ENCODE measurements around the gene MAP3K10.
"Not testable (repeated sequence)": the region's sequence is repeated elsewhere in the genome, so short reads cannot be mapped to it uniquely, and the experiment has no call there.

The MAP3K10 gene

DNA sequence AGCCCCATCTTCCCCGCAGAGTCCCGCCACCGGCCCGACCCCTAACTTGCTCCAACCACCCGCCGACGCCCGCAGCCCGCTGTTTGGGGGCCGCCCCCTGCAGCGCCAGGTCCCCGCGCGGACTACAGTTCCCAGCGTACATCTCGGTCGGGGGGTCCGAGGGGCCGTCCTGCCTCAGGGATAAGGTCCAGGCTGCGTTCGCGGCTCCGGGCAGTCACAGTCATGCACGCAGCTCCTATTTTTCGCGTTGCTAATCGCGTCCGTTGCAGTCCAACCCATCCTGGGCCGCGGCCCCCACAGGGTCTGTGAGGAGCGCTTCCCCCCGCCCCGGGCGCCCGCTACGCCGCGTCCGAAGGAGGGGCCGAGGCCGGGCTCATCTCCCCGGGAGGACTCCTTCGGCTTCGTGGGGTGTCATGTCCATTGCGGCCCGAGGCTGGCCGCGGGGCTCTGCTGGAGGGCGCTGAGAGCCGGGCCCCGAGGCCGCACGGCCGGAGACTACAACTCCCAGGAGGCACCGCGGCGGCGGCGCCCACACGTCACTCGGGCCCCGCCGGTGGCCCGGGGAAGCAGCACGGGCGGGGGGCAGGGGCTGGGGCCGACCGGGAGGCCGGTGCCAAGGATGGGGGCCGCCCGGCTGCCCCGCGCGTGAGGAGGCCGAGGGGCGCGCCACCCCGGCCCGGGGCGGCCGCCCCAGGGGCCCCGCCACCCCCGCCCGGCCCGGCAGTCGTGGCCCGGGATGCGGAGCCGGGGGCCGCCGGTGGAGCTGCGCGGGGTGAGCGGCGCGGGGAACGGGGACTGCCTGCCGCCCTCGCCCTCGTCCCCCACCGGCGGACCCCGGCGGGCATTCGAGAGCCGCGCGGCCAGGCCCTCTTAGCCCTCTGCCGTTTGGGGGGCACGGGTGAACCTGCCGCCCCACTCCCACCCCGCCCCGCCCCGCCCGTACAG is at the start of gene MAP3K10:
MAP3K10 (plus strand) TSS at position 536 of the 945 bp plus-strand sequence. CDS start 606 bp downstream, outside the sequence.
- Histone ChIP-seq H3K4me1 (ENCODE audit: insufficient read depth, low read length) (peaks cover 4% of the 10 kb centered on the region; the same call in 1 of the 2 replicates), H3K9ac (ENCODE audit: low read depth, low read length) (peak within 1 kb of the TSS; percentile 76), H3K27ac (ENCODE audit: low read length) (no peak within 1 kb of the TSS), H3K36me3 (ENCODE audit: insufficient read depth, low read depth, low read length) (no peaks in the 10 kb centered on the region), H3K27me3 (ENCODE audit: insufficient read depth, low read length) (no peaks in the 10 kb centered on the region), H3K4me3 (ENCODE audit: low read length) (peak within 1 kb of the TSS; percentile 92), H3K9me3 (ENCODE audit: insufficient read depth, low read depth, low read length) (no peaks in the 10 kb centered on the region)

DNA sequence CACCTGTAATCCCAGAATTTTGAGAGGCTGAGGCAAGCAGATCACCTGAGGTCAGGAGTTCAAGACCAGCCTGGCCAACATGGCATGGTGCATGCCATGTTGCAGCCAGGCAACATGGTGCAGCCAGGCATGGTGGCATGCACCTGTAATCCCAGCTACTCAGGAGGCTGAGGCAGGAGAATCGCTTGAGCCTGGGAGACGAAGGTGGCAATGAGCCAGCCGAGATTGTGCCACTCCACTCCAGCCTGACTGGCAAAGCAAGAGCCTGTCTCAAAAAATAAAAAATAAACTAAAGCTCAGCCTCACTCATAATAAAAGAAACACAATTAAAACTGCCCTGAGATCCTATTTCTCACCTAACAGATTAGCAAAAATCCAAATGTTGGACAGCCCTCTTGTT is 49.7 kb upstream of the MAP3K10 start:
- H3K9ac ChIP-seq (ENCODE audit: low read depth, low read length) = no peak overlapping the region
- H3K27me3 ChIP-seq (ENCODE audit: insufficient read depth, low read length) = no peaks in the 10 kb centered on the region; the same call in 1 of the 2 replicates
- no peaks in the 10 kb centered on the region for H3K36me3 ChIP-seq (ENCODE audit: insufficient read depth, low read depth, low read length)
- H3K4me3 ChIP-seq (ENCODE audit: low read length) = no peak overlapping the region
- H3K27ac ChIP-seq (ENCODE audit: low read length) = no peak overlapping the region
- no peaks in the 10 kb centered on the region for H3K9me3 ChIP-seq (ENCODE audit: insufficient read depth, low read depth, low read length)
- no peaks in the 10 kb centered on the region for H3K4me1 ChIP-seq (ENCODE audit: insufficient read depth, low read length)

DNA sequence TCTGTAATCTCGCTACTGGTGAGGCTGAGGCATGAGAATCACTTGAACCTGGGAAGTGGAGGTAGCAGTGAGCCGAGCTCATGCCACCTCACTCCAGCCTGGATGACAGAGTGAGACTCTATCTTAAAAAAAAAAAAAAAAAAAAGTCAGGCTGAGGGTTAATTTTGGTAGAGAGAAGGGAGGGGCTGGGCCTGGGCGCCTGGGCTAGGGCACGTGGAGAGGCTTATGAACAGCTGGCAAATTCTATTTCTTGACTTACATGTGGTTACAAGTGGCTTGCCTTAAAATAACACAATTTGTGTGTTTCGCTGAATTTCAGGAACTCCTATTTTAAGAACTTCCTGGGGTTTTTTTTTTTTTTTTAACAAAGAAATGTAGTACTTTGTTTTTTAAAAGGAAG is 47.6 kb upstream of the MAP3K10 start:
- no peak overlapping the region for H3K27ac ChIP-seq (ENCODE audit: low read length)
- H3K4me1 ChIP-seq (ENCODE audit: insufficient read depth, low read length) = no peaks in the 10 kb centered on the region
- no peaks in the 10 kb centered on the region for H3K27me3 ChIP-seq (ENCODE audit: insufficient read depth, low read length)
- no peaks in the 10 kb centered on the region for H3K36me3 ChIP-seq (ENCODE audit: insufficient read depth, low read depth, low read length)
- no peak overlapping the region for H3K4me3 ChIP-seq (ENCODE audit: low read length)
- no peaks in the 10 kb centered on the region for H3K9me3 ChIP-seq (ENCODE audit: insufficient read depth, low read depth, low read length)
- H3K9ac ChIP-seq (ENCODE audit: low read depth, low read length) = no peak overlapping the region

DNA sequence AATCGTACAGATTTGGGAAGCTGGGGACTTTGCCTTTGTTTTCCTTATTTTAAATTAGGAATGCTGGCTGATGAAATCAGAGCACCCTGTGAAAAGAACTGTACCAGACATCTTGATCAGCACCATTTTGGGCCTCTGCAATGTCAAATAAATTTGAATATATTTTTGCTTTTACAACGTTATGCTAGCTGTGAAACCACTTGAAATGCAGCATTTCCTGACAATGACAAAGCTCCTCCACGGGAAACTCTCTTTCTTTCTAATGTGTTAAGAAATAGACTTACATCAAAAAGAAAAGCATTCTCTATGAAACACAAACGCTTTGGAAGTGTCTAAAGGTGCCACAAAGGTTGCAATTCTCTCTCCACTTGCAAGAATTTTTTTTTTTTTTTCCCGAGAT is 47.1 kb upstream of the MAP3K10 start:
- Histone ChIP-seq H3K4me1 (ENCODE audit: insufficient read depth, low read length) (no peaks in the 10 kb centered on the region), H3K27me3 (ENCODE audit: insufficient read depth, low read length) (no peaks in the 10 kb centered on the region), H3K9ac (ENCODE audit: low read depth, low read length) (no peak overlapping the region), H3K9me3 (ENCODE audit: insufficient read depth, low read depth, low read length) (no peaks in the 10 kb centered on the region), H3K36me3 (ENCODE audit: insufficient read depth, low read depth, low read length) (no peaks in the 10 kb centered on the region), H3K4me3 (ENCODE audit: low read length) (no peak overlapping the region), H3K27ac (ENCODE audit: low read length) (no peak overlapping the region)

DNA sequence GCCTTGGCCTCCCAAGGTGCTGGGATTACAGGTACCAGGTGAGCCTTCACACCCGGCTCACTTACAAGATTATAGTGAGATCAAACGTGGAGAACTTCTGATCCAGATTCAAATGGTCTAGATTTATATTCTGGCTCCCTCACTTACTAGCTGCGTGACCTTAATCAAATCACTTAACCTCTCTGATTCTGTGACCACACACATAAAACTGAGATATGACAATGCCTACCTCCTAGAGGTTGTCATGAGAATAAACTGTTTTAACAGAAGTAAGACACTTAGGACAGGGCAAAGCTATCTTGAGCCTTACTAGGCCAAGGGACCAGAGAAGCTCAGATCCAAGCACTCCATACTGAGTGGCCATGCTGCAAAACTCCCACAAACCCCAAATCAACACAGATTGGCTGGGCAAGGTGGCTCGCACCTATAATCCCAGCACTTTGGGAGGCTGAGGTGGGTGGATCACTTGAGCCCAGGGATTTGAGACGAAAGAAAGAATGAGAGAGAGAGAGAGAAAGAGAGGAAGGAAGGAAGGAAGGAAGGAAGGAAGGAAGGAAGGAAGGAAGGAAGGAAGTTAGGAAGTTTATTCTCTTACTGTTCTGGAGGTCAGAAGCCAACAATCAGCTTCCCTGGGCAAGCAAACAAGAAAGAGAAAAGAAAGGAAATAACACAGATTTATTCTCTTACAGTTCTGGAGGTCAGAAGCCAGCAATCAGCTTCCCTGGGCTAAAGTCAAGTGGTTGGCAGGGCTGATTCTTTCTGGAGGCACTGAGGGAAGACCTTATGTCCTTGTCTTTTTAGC is 46.1 kb upstream of the MAP3K10 start:
- H3K27ac ChIP-seq (ENCODE audit: low read length) = no peak overlapping the region
- no peaks in the 10 kb centered on the region for H3K36me3 ChIP-seq (ENCODE audit: insufficient read depth, low read depth, low read length)
- no peaks in the 10 kb centered on the region for H3K4me1 ChIP-seq (ENCODE audit: insufficient read depth, low read length)
- no peak overlapping the region for H3K4me3 ChIP-seq (ENCODE audit: low read length)
- H3K9ac ChIP-seq (ENCODE audit: low read depth, low read length) = no peak overlapping the region
- no peaks in the 10 kb centered on the region for H3K9me3 ChIP-seq (ENCODE audit: insufficient read depth, low read depth, low read length)
- no peaks in the 10 kb centered on the region for H3K27me3 ChIP-seq (ENCODE audit: insufficient read depth, low read length)

DNA sequence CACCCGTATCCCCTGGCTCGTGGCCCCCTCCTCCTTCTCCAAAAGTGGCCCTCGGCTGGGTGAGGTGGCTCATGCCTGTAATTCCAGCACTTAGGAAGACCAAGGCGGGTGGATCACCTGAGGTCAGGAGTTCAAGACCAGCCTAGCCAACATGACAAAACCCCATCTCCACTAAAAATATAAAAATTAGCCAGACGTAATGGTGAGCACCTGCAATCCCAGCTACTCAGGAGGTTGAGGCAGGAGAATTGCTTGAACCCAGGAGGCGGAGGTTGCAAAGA is 45.5 kb upstream of the MAP3K10 start:
- H3K9me3 ChIP-seq (ENCODE audit: insufficient read depth, low read depth, low read length); H3K4me3 ChIP-seq (ENCODE audit: low read length); H3K27me3 ChIP-seq (ENCODE audit: insufficient read depth, low read length); H3K9ac ChIP-seq (ENCODE audit: low read depth, low read length); H3K4me1 ChIP-seq (ENCODE audit: insufficient read depth, low read length); H3K27ac ChIP-seq (ENCODE audit: low read length); H3K36me3 ChIP-seq (ENCODE audit: insufficient read depth, low read depth, low read length): not testable (repeated sequence)

DNA sequence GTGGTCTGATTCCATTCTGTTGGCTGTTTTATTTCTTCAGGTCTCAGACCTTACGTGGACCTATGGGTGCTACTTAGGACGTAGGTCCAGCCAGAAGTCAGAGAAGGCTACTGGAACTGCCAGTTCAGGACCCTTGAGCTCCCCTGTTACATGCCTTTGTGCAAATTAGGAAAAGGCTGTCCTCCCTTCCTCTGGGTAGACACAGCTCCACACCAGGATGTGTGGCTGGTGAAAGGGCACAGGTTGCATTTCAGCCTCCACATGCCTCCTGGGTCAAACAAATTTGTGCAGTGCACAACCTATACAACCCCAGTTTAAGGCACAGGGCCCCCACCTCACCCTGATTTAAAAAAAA is 43.9 kb upstream of the MAP3K10 start:
- no peak overlapping the region for H3K27ac ChIP-seq (ENCODE audit: low read length)
- no peaks in the 10 kb centered on the region for H3K4me1 ChIP-seq (ENCODE audit: insufficient read depth, low read length)
- H3K27me3 ChIP-seq (ENCODE audit: insufficient read depth, low read length) = no peaks in the 10 kb centered on the region
- H3K36me3 ChIP-seq (ENCODE audit: insufficient read depth, low read depth, low read length) = no peaks in the 10 kb centered on the region
- H3K9me3 ChIP-seq (ENCODE audit: insufficient read depth, low read depth, low read length) = no peaks in the 10 kb centered on the region
- no peak overlapping the region for H3K4me3 ChIP-seq (ENCODE audit: low read length)
- no peak overlapping the region for H3K9ac ChIP-seq (ENCODE audit: low read depth, low read length)

DNA sequence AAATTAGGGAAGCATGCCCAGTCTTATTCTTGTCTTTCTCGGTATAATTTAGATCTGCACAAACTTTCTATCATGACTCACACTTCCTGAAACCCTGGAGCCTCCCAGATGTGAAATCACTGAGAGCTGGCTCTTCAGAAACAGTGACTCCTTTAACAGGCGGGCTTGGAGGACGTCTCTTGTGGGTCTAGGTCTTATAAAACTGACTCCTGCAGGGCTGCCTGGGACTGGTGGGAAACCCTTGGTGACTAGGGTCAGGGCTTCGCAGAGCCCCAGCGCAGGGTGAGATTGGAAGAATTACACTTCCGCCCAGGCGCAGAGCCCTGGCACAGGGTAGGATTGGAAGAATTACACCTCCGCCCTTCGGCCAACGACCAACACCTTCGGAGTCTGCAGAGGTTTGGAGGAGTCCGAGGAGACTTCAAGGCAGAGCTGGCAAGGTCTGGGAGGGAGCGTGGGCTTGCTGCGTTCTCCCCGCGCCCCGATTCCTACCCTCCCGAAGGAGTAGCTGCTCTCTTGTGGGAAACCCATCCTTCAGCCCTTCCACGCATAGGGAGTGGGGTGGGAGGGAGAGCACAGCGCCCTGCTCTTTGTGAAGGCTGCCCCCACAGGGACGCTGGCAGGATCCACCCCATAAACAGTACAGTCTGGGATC is 43.4 kb upstream of the MAP3K10 start:
- Histone ChIP-seq H3K27ac (ENCODE audit: low read length) (no peak overlapping the region), H3K36me3 (ENCODE audit: insufficient read depth, low read depth, low read length) (no peaks in the 10 kb centered on the region), H3K9ac (ENCODE audit: low read depth, low read length) (no peak overlapping the region), H3K27me3 (ENCODE audit: insufficient read depth, low read length) (no peaks in the 10 kb centered on the region), H3K4me1 (ENCODE audit: insufficient read depth, low read length) (no peaks in the 10 kb centered on the region), H3K9me3 (ENCODE audit: insufficient read depth, low read depth, low read length) (no peaks in the 10 kb centered on the region), H3K4me3 (ENCODE audit: low read length) (no peak overlapping the region)

DNA sequence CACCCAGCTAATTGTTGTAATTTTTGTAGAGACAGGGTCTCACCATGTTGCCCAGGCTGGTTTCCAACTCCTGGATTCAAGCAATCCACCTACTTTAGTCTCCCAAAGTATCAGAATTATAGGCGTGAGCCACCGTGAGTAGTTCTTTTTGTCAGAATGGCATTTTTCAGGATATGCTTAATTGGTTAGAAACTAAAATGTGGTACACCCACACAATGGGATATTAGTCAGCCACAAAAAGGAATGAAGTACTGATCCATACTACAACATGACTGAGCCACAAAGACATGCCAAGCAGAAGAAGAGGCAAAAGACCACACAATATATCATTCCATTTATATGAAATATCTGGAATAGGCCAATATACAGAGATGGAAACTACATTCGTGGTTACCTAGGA is 41.7 kb upstream of the MAP3K10 start:
- Histone ChIP-seq H3K9ac (ENCODE audit: low read depth, low read length) (no peak overlapping the region), H3K36me3 (ENCODE audit: insufficient read depth, low read depth, low read length) (no peaks in the 10 kb centered on the region), H3K9me3 (ENCODE audit: insufficient read depth, low read depth, low read length) (no peaks in the 10 kb centered on the region)

DNA sequence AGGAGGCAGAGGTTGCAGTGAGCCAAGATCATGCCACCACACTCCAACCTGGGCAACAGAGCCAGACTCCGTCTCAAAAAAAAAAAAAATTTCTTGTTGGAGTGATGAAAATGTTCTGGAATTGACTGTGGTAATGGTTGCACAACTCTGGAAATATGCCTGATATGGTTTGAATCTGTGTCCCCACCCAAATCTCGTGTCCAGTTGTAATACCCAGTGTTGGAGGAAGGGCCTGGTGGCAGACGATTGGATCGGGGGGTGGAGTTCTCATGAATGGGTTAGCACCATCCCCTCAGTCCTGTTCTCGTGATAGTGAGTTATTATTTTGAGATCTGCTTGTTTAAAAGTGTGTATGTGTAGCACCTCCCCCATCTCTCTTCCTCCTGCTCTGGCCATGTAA is 41.1 kb upstream of the MAP3K10 start:
- H3K9me3 ChIP-seq (ENCODE audit: insufficient read depth, low read depth, low read length) = no peaks in the 10 kb centered on the region
- H3K9ac ChIP-seq (ENCODE audit: low read depth, low read length) = no peak overlapping the region
- H3K4me1 ChIP-seq (ENCODE audit: insufficient read depth, low read length) = no peaks in the 10 kb centered on the region
- H3K4me3 ChIP-seq (ENCODE audit: low read length) = no peak overlapping the region
- no peaks in the 10 kb centered on the region for H3K27me3 ChIP-seq (ENCODE audit: insufficient read depth, low read length)
- no peaks in the 10 kb centered on the region for H3K36me3 ChIP-seq (ENCODE audit: insufficient read depth, low read depth, low read length)
- no peak overlapping the region for H3K27ac ChIP-seq (ENCODE audit: low read length)

More for the DNA sequence above, 41.7 kb upstream of the MAP3K10 start:
- H3K4me3 ChIP-seq (ENCODE audit: low read length) = no peak overlapping the region
- no peak overlapping the region for H3K27ac ChIP-seq (ENCODE audit: low read length)
- H3K27me3 ChIP-seq (ENCODE audit: insufficient read depth, low read length) = no peaks in the 10 kb centered on the region
- no peaks in the 10 kb centered on the region for H3K4me1 ChIP-seq (ENCODE audit: insufficient read depth, low read length)

DNA sequence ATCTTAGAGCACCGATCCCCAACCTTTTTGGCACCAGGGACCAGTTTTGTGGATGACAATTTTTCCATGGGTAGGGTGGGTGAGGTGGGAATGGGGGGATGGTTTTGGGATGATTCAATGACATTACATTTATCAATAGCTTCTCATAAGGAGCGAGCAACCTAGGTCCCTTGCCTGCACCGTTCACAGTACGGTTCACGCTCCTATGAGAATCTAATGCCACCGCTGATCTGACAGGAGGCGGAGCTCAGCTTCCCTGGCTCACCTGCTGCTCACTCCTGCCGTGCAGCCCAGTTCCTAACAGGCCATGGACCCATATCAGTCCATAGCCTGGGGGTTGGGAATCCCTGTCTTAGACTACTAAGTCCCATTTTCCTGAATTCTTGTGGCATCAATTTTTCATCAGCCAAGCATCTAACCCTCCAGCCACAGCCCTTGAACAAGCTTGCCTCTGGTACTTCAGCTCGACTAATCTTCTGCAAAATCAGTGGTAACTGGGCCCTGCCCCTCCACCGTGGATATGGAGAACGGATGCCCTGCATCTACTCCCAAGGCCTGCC is 37.0 kb upstream of the MAP3K10 start:
- no peak overlapping the region for H3K4me3 ChIP-seq (ENCODE audit: low read length)
- H3K9me3 ChIP-seq (ENCODE audit: insufficient read depth, low read depth, low read length) = no peaks in the 10 kb centered on the region
- no peak overlapping the region for H3K27ac ChIP-seq (ENCODE audit: low read length)
- no peaks in the 10 kb centered on the region for H3K4me1 ChIP-seq (ENCODE audit: insufficient read depth, low read length)
- H3K9ac ChIP-seq (ENCODE audit: low read depth, low read length) = no peak overlapping the region
- H3K27me3 ChIP-seq (ENCODE audit: insufficient read depth, low read length) = no peaks in the 10 kb centered on the region
- no peaks in the 10 kb centered on the region for H3K36me3 ChIP-seq (ENCODE audit: insufficient read depth, low read depth, low read length)
